Activated naive CD8-positive, alpha-beta T cell (primary cell): ENCODE measurements around the gene ZDHHC14.

Experiments used
- H3K27ac Mint-ChIP-seq: one replicate; pipeline ENCODE4 v1.8.0; 2021; ENCODE audit warnings: mixed read lengths
- H3K27me3 Mint-ChIP-seq: one replicate; pipeline ENCODE4 v1.8.0; 2021; ENCODE audit warnings: mixed read lengths
- H3K36me3 Mint-ChIP-seq: one replicate; pipeline ENCODE4 v1.8.0; 2021; ENCODE audit warnings: mixed read lengths
- H3K4me1 Mint-ChIP-seq: one replicate; pipeline ENCODE4 v1.8.0; 2021; ENCODE audit warnings: low read depth, mixed read lengths
- H3K4me3 Mint-ChIP-seq: one replicate; pipeline ENCODE4 v1.8.0; 2021; ENCODE audit warnings: mild to moderate bottlenecking, mixed read lengths
- H3K9me3 Mint-ChIP-seq: one replicate; pipeline ENCODE4 v1.8.0; 2021; ENCODE audit warnings: low read depth, mixed read lengths

The ZDHHC14 gene

DNA sequence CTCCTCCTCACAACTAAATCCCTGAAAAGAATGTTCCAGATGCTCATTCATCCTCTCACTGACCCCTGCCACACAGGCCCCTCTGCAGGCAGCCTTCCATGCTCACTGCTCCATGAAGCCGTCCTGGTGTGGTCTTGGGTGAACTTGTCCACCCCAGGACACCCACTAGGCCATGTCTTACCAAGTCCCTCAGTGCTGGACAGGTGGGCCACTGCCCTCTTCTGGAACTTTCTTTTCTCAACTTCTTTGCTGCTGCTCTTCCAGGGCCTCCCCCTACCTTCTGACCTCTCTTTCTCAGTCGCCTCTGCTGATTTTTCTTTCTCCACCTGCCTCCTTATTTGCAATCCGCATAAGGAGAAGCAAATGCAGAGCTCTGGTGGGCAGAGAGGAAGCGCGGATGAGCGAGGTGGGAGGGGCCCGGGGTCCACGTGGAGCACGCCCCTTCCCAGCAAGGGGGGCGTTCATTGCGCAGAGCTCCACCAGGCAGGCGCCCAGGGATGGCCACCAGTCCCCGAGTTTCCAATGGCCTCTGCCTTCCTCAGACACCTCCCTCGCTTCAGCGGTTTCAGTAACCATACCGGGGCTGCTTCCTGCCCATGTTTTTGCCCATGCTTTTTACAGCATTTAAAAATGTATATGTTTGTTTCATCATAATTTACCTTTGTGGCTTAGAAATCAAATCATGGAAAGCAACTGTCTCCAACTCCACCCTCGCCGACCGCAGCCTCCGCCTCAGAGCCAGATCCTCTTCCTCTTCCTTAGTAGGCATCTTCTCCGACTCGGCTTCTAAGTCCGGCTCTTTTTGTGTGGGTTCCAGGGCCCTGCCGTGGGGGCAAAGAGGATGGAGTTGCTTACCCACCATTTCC is 129.6 kb downstream of the ZDHHC14 start:
- peak overlapping the region; percentile 41 for H3K27ac Mint-ChIP-seq
- H3K4me3 Mint-ChIP-seq: peak overlapping the region; percentile 80
- H3K27me3 Mint-ChIP-seq: no peaks in the 10 kb centered on the region
- H3K9me3 Mint-ChIP-seq: peaks cover 11% of the 10 kb centered on the region
- peaks cover 8% of the 10 kb centered on the region for H3K4me1 Mint-ChIP-seq
- H3K36me3 Mint-ChIP-seq: peaks cover 4% of the 10 kb centered on the region

GRCh38 chr6:157511682-157512381 is 130.8 kb downstream of the ZDHHC14 start:
- H3K4me3 Mint-ChIP-seq: no peak overlapping the region

GRCh38 chr6:157512382-157512682 is 131.3 kb downstream of the ZDHHC14 start:
- Mint-ChIP-seq H3K27ac (no peak overlapping the region), H3K27me3 (no peaks in the 10 kb centered on the region), H3K4me1 (peaks cover 8% of the 10 kb centered on the region), H3K4me3 (no peak overlapping the region), H3K9me3 (no peaks in the 10 kb centered on the region), H3K36me3 (peaks cover 2% of the 10 kb centered on the region)

More at GRCh38 chr6:157511682-157512381, 130.8 kb downstream of the ZDHHC14 start:
- peaks cover 2% of the 10 kb centered on the region for H3K9me3 Mint-ChIP-seq
- peaks cover 8% of the 10 kb centered on the region for H3K4me1 Mint-ChIP-seq
- H3K36me3 Mint-ChIP-seq: peaks cover 2% of the 10 kb centered on the region
- no peak overlapping the region for H3K27ac Mint-ChIP-seq
- no peaks in the 10 kb centered on the region for H3K27me3 Mint-ChIP-seq

- Mint-ChIP-seq H3K36me3 (no peaks in the 10 kb centered on the region), H3K4me3 (no peak overlapping the region), H3K9me3 (no peaks in the 10 kb centered on the region), H3K27me3 (no peaks in the 10 kb centered on the region), H3K27ac (no peak overlapping the region), H3K4me1 (peaks cover 8% of the 10 kb centered on the region)
Observed at GRCh38 chr6:157513004-157513603, 132.1 kb downstream of the ZDHHC14 start.

- Mint-ChIP-seq H3K27me3 (no peaks in the 10 kb centered on the region), H3K27ac (no peak overlapping the region), H3K36me3 (no peaks in the 10 kb centered on the region), H3K9me3 (no peaks in the 10 kb centered on the region), H3K4me1 (peaks cover 8% of the 10 kb centered on the region), H3K4me3 (no peak overlapping the region)
Observed at GRCh38 chr6:157513619-157514485, 132.9 kb downstream of the ZDHHC14 start.

- no peaks in the 10 kb centered on the region for H3K36me3 Mint-ChIP-seq
- no peaks in the 10 kb centered on the region for H3K9me3 Mint-ChIP-seq
- H3K27ac Mint-ChIP-seq: no peak overlapping the region
- H3K4me1 Mint-ChIP-seq: peaks cover 8% of the 10 kb centered on the region
- no peak overlapping the region for H3K4me3 Mint-ChIP-seq
- no peaks in the 10 kb centered on the region for H3K27me3 Mint-ChIP-seq
Observed at GRCh38 chr6:157514659-157515496, 133.9 kb downstream of the ZDHHC14 start.

- no peaks in the 10 kb centered on the region for H3K9me3 Mint-ChIP-seq
- no peaks in the 10 kb centered on the region for H3K4me1 Mint-ChIP-seq
- H3K27me3 Mint-ChIP-seq: no peaks in the 10 kb centered on the region
- no peak overlapping the region for H3K27ac Mint-ChIP-seq
- H3K4me3 Mint-ChIP-seq: no peak overlapping the region
- no peaks in the 10 kb centered on the region for H3K36me3 Mint-ChIP-seq
Observed at GRCh38 chr6:157516319-157517026, 135.5 kb downstream of the ZDHHC14 start.

DNA sequence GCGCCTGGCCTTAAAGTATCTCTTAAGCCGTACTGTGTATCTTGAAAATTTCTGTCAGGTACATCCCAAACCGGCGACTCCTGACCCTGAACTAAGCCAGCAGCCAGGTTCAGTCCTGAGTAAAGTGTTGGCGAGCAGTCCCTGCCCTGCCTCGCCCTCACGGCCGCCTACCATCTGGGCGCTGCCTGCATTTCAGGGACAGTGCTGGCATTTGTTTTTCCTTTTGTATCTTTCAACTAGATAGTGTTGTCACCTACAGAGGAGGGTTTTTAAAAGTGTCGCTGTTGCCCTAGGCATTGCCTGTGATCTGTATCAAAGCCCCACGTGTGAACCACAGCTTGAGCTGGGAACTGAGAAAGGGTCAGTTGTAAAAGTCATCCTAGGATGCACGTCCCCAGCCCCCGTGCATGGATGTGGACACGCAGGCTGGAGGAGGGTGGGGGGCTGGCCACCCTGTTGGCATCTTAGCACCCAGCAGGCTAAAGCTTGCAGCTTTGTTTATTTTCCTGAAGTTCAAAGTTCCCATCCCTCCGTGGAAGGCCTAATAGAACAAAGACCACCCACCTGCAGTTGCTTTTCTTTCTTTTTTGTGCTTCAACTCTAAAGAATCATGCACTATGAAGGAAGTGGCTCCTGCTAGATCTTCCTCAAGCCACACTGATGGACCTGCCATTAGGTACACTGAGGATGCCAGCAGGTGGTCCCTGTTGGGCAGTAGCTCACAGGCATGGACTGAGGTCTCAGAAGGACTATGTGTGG is 136.8 kb downstream of the ZDHHC14 start:
- Mint-ChIP-seq H3K4me3 (no peak overlapping the region), H3K9me3 (no peaks in the 10 kb centered on the region), H3K27ac (no peak overlapping the region), H3K36me3 (no peaks in the 10 kb centered on the region), H3K4me1 (no peaks in the 10 kb centered on the region), H3K27me3 (no peaks in the 10 kb centered on the region)

- Mint-ChIP-seq H3K27me3 (no peaks in the 10 kb centered on the region), H3K4me1 (no peaks in the 10 kb centered on the region), H3K9me3 (no peaks in the 10 kb centered on the region), H3K36me3 (no peaks in the 10 kb centered on the region), H3K27ac (no peak overlapping the region), H3K4me3 (no peak overlapping the region)
Observed at GRCh38 chr6:157518397-157519250, 137.6 kb downstream of the ZDHHC14 start.

DNA sequence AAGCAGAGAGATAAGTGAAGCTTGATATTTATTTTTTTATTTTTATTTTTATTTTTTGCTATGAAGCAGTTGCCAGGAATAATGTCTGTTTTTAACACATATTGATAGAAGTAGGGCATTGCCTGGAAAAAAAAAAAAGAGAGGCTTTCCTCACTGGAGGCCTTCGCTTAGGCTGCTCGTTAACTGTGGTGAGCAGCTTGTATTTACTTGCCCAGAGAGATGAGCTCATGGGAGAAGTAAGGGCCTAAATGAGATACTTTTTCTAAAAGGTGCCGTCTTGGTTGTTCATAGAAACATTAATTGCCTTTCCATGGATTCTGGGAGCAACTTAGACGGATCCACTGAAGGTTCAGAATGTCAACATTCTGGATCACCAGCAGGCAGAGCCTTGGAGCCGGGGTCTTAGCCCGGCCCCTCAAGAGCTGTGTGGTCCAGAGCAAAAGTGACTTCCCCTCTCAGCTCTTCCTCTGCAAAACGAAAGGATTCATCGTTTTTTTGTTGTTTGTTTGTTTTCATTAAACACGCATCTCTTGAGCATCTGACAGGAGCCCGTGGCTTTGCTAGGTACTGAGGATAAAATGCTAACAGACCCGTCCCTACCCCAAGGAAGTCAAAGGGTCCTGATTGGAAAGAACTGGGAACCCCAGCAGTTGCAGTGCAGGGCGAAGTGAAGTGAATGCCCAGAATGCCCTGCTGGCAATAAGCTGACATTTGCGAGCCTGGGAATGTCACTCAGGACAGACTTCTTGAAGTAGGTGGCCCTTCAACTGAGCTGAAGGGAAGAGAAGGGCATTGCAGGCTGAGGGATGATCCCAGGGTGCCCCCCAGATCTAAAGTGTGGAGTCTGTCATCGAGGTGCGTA is 138.5 kb downstream of the ZDHHC14 start:
- no peak overlapping the region for H3K4me3 Mint-ChIP-seq
- H3K9me3 Mint-ChIP-seq: no peaks in the 10 kb centered on the region
- no peaks in the 10 kb centered on the region for H3K27me3 Mint-ChIP-seq
- H3K36me3 Mint-ChIP-seq: no peaks in the 10 kb centered on the region
- no peak overlapping the region for H3K27ac Mint-ChIP-seq
- H3K4me1 Mint-ChIP-seq: no peaks in the 10 kb centered on the region

DNA sequence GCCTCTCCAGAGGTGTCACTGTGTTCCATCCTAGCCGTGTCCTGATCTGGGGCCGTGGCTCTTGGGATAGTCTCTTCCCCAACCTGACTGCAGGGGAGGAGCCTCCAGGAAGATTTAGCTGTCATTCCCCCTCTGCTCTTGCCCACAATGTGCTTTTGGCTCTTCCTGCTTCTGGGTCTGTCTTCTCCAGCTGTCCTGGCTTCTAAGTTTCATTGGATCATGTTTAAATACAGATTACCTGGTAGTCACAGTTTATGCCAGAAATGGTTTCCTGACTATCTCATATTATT is 139.1 kb downstream of the ZDHHC14 start:
- Mint-ChIP-seq H3K9me3 (no peaks in the 10 kb centered on the region), H3K4me1 (no peaks in the 10 kb centered on the region), H3K27ac (no peak overlapping the region)

More for the DNA sequence above, 139.1 kb downstream of the ZDHHC14 start:
- Mint-ChIP-seq H3K4me3 (no peak overlapping the region), H3K36me3 (no peaks in the 10 kb centered on the region), H3K27me3 (no peaks in the 10 kb centered on the region)
